Calu3 (cell line): ENCODE measurements around the gene NPBWR2. TPM values are rescaled to one million over a fixed set of nuclear protein-coding genes. Genes with fewer than 3 reads are reported as not detected.

Experiments used
- BruUV-seq: library from RNA; stranded (reverse); fragments of 400-500 nt; replicated peaks from 2 replicates; lab custom pipeline; 2021; lab: Mats Ljungman, UMichigan
- CTCF ChIA-PET: fragments of 300-600 bp; sonication (Branson Sonifier 250); formaldehyde crosslinking; loops from one replicate; lab custom pipeline; 2022; ENCODE audit warnings: antibody characterized with exemption; lab: Charles Lee
- DNase-seq: peaks from one replicate; pipeline ENCODE4 v3.0.0; 2022
- H3K27ac Mint-ChIP-seq: one replicate; pipeline ENCODE4 v1.8.0; 2022; ENCODE audit warnings: mixed read lengths; ENCODE audit not compliant: unreplicated experiment
- H3K27me3 Mint-ChIP-seq: one replicate; pipeline ENCODE4 v1.8.0; 2022; ENCODE audit warnings: mixed read lengths; ENCODE audit not compliant: unreplicated experiment
- H3K36me3 Mint-ChIP-seq: one replicate; pipeline ENCODE4 v1.8.0; 2022; ENCODE audit warnings: mild to moderate bottlenecking, moderate library complexity, mixed read lengths; ENCODE audit not compliant: insufficient read depth, unreplicated experiment
- H3K4me1 Mint-ChIP-seq: one replicate; pipeline ENCODE4 v1.8.0; 2022; ENCODE audit warnings: mild to moderate bottlenecking, low read depth, mixed read lengths; ENCODE audit not compliant: unreplicated experiment
- H3K4me3 Mint-ChIP-seq: one replicate; pipeline ENCODE4 v1.8.0; 2022; ENCODE audit warnings: mild to moderate bottlenecking, low read depth, moderate library complexity, mixed read lengths; ENCODE audit not compliant: unreplicated experiment
- H3K9me3 Mint-ChIP-seq: one replicate; pipeline ENCODE4 v1.8.0; 2022; ENCODE audit warnings: low read depth, mixed read lengths; ENCODE audit not compliant: unreplicated experiment
- CTCF ChIP-seq: fragments of 200-600 bp; IDR thresholded peaks from one replicate; pipeline ENCODE4 v1.8.0; 2022; ENCODE audit warnings: antibody characterized with exemption; ENCODE audit not compliant: unreplicated experiment
- intact Hi-C: fragments of 100-400 bp; cut with micrococcal nuclease; formaldehyde crosslinking; loops from one replicate; pipeline ENCODE4 v1.10.0; 2022; ENCODE audit not compliant: unreplicated experiment
- total RNA-seq: library from RNA; stranded (reverse); gene quantifications from 2 replicates; pipeline ENCODE4 v1.2.3, GENCODE V29; 2022

Gene NPBWR2
- total RNA-seq, 1 experiment from 2014 or later = not detected

GRCh38 chr20:64148581-64148980 lies 41.2 kb upstream of the NPBWR2 start:
- Mint-ChIP-seq H3K36me3 (no peaks in the 10 kb centered on the region), H3K9me3 (peaks cover 11% of the 10 kb centered on the region), H3K27ac (no peak overlapping the region), H3K4me3 (no peak overlapping the region), H3K4me1 (peaks cover 18% of the 10 kb centered on the region), H3K27me3 (peaks cover 31% of the 10 kb centered on the region)
- CTCF ChIA-PET = no interaction called here
- intact Hi-C loops = no loop called here
- no peak for TF ChIP-seq CTCF
- no TSS peak for BruUV-seq
- no peak for DNase-seq

GRCh38 chr20:64146936-64147477 lies 39.6 kb upstream of the NPBWR2 start:
- Mint-ChIP-seq H3K27ac (no peak overlapping the region), H3K4me3 (no peak overlapping the region), H3K27me3 (peaks cover 37% of the 10 kb centered on the region), H3K36me3 (no peaks in the 10 kb centered on the region), H3K9me3 (peaks cover 11% of the 10 kb centered on the region), H3K4me1 (peaks cover 4% of the 10 kb centered on the region)
- CTCF ChIA-PET = no interaction called here
- DNase-seq = no peak
- intact Hi-C loops = no loop called here
- no peak for TF ChIP-seq CTCF
- BruUV-seq = no TSS peak

GRCh38 chr20:64146301-64146935 lies 39.1 kb upstream of the NPBWR2 start:
- no TSS peak for BruUV-seq
- H3K9me3 Mint-ChIP-seq = peaks cover 11% of the 10 kb centered on the region
- DNase-seq = no peak
- no peak overlapping the region for H3K27ac Mint-ChIP-seq
- no peak for TF ChIP-seq CTCF
- CTCF ChIA-PET = no interaction called here
- H3K27me3 Mint-ChIP-seq = peaks cover 43% of the 10 kb centered on the region
- intact Hi-C loops = no loop called here
- no peak overlapping the region for H3K4me3 Mint-ChIP-seq
- H3K4me1 Mint-ChIP-seq = no peaks in the 10 kb centered on the region
- H3K36me3 Mint-ChIP-seq = no peaks in the 10 kb centered on the region

- intact Hi-C loops = no loop called here
- H3K36me3 Mint-ChIP-seq = no peaks in the 10 kb centered on the region
- no peak for DNase-seq
- H3K27ac Mint-ChIP-seq = no peak overlapping the region
- peaks cover 11% of the 10 kb centered on the region for H3K9me3 Mint-ChIP-seq
- CTCF ChIA-PET = no interaction called here
- no TSS peak for BruUV-seq
- H3K4me3 Mint-ChIP-seq = no peak overlapping the region
- TF ChIP-seq CTCF = peak; percentile 18
- peaks cover 50% of the 10 kb centered on the region for H3K27me3 Mint-ChIP-seq
- H3K4me1 Mint-ChIP-seq = no peaks in the 10 kb centered on the region
Measured at GRCh38 chr20:64145458-64146300, 38.3 kb upstream of the NPBWR2 start.
